GM18909 (cell line): ENCODE measurements around the gene BAZ2B.
"Not testable (repeated sequence)": the region's sequence is repeated elsewhere in the genome, so short reads cannot be mapped to it uniquely, and the experiment has no call there.

Experiments
- ATAC-seq: cut with Tn5 transposase; IDR thresholded peaks from one replicate; pipeline ENCODE4 v1.9.1; 2021; ENCODE audit warnings: mild to moderate bottlenecking; ENCODE audit not compliant: unreplicated experiment, poor library complexity

Gene BAZ2B, protein sequence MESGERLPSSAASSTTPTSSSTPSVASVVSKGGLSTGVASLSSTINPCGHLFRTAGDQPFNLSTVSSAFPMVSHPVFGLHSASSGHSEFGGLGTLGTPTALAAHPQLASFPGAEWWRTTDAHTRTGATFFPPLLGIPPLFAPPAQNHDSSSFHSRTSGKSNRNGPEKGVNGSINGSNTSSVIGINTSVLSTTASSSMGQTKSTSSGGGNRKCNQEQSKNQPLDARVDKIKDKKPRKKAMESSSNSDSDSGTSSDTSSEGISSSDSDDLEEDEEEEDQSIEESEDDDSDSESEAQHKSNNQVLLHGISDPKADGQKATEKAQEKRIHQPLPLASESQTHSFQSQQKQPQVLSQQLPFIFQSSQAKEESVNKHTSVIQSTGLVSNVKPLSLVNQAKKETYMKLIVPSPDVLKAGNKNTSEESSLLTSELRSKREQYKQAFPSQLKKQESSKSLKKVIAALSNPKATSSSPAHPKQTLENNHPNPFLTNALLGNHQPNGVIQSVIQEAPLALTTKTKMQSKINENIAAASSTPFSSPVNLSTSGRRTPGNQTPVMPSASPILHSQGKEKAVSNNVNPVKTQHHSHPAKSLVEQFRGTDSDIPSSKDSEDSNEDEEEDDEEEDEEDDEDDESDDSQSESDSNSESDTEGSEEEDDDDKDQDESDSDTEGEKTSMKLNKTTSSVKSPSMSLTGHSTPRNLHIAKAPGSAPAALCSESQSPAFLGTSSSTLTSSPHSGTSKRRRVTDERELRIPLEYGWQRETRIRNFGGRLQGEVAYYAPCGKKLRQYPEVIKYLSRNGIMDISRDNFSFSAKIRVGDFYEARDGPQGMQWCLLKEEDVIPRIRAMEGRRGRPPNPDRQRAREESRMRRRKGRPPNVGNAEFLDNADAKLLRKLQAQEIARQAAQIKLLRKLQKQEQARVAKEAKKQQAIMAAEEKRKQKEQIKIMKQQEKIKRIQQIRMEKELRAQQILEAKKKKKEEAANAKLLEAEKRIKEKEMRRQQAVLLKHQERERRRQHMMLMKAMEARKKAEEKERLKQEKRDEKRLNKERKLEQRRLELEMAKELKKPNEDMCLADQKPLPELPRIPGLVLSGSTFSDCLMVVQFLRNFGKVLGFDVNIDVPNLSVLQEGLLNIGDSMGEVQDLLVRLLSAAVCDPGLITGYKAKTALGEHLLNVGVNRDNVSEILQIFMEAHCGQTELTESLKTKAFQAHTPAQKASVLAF (N-terminal part only)

DNA sequence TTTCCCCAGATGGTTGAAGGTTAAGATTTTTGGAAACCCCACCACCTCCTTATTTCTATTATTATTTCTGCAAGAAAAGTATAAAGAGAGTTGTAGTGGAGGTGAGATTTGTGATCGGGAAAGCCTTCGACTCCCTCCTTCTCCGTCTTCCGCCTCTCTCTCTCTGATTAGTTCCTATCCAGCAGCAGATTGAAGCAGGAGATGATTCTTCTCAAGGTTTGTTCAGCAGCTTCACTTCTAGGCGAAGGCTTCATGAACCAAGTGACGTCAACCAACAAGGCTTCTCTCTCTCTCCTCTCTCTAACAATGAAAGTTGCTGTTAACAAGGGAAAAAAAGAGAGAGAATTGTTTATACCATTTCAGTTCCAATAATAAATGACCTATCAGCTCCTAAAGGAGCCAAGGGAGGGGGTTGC lies at the start of gene BAZ2B:
BAZ2B (minus strand) TSS at position 263 of the 416 bp plus-strand sequence. CDS start 137,829 bp downstream, outside the sequence.
- peak; percentile 28 for ATAC-seq

DNA sequence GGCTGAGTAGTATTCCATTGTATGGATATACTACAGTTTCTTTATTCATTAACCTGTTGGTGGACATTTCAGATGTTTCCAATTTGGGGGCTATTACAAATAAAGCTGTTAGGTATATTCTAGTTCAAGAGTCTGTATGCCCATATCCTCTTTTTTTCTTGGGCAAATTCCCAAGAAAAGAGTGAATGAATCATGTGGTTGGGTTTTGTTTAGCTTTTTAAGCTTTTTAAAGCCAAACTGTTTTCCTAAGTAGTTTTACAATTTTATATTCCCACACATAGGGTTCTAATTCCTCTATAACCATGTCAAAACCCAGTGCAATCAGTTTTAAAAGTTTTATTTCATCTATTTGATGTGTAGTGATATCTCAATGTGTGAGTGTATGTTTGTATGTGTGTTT lies 44.9 kb upstream of the BAZ2B start:
- ATAC-seq, result no peak

DNA sequence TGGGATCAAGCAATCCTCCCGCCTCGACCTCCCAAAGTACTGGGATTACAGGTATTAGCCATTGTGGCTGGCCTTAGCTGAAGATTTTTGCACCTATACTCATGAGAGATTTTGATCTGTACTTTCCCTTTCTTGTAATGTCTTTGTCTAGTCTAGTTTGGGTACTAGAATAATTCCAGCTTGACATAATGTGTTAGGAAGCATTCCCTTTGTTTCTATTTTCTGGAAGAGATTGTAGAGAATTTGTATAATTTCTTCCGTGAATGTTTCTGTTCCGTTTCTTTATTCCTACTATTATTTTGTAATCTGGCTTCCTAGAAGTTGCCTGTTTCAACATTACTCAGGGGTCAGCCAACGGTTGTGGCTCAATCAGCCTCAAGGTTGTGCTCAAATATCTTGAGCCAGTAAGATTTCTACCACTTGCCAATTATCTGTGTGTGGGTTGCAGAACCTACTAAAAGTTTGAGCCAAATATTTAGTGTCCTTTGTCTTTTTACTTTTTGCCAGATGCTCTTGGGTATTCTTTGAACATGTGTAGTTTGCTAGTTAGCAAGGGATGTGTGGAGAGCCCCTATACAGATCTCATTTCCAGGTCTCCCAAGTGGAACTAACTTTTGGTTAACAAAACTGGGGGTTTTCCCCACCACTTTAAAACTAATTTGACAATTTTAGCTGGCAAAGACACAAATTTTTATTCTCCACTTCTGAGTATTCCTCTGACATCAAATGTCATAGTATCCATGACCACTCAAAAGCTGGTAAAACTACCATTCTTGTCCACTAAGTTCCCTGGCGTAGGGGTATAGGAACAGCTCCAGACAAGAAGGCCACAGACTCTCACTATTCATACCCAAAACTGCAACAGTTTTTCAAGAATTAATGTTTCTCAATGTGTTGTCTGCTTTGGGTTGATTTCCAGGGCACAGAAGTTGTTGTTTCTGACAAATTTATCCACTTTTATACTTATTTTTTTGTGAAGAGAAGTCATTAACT lies 42.8 kb upstream of the BAZ2B start:
- ATAC-seq, result no peak

- no peak for ATAC-seq
Measured at GRCh38 chr2:159653962-159654361, 37.6 kb upstream of the BAZ2B start.

DNA sequence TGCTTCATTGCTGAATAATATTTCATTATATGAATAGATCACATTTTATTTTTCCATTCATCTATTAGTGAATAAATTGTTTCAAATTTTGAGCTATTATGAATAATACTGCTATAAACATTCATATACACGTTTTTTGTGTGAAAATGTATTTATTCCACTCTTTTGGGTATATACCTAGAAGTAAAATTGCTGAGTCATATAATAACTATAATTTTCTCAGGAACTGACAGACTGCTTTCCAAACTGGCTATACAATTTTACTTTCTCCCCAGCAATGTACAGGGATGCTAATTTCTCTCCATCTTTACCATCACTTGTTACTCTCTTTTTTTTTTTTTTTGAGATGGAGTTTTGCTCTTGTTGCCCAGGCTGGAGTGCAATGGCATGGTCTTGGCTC lies 35.5 kb upstream of the BAZ2B start:
- ATAC-seq, result no peak

GRCh38 chr2:159650574-159650973 lies 34.2 kb upstream of the BAZ2B start:
- no peak for ATAC-seq

DNA sequence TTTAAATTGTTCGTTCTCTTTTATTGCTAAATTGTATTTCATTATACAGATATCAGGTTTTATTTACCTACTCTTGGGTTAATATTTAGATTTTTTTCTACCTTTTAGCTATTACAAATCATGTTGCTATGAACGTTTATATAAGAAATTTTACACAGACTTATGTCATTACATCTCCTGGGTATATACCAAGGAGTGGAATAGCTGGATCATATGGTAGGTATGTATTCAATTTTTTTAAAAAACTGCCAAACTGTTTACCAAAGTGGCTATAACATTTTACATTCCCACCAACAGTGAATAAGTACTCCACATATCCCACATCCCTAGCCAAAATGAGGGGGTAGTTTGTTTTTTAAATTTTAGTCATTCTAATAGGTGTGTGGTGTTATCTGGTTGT lies 32.3 kb upstream of the BAZ2B start:
- ATAC-seq, result no peak

DNA sequence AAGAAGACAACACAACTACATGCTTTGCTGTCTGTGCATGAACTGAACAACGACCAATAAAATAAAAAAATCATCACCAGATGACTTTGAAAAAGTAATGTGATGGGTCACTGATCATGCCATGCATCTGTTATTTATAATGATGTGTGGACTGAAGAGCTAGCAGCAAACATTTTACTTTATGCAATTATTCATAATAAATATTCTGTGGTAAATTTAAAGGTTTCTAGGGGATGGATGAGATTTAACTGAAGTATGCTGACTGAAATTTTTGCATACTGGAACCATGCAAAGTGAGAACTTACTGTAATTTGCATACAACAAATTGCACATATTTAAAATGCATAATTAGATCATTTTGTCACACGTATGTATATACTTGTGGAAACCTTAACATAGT lies 31.3 kb upstream of the BAZ2B start:
- no peak for ATAC-seq

- ATAC-seq, result no peak
Measured at GRCh38 chr2:159640176-159640575, 23.8 kb upstream of the BAZ2B start.

DNA sequence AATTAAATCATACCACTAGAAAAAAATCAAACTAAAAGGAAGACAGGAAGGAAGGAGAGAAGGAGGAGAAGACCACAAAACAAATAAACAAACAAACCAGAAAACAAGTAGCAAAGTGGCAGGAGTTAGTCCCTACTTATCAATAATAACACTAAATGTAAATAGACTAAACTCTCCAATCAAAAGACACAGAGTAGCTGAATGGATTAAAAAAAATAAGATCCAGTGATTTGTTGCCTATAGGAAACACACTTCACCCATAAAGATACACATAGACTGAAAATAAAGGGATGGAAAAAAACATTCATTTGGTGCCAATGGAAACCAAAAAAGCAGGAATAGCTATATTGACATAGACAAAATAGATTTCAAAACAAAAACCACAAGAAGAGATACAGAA lies 23.4 kb upstream of the BAZ2B start:
- no peak for ATAC-seq

- no peak for ATAC-seq
Measured at GRCh38 chr2:159639071-159639470, 22.7 kb upstream of the BAZ2B start.

- no peak for ATAC-seq
Measured at GRCh38 chr2:159637988-159638501, 21.7 kb upstream of the BAZ2B start.

DNA sequence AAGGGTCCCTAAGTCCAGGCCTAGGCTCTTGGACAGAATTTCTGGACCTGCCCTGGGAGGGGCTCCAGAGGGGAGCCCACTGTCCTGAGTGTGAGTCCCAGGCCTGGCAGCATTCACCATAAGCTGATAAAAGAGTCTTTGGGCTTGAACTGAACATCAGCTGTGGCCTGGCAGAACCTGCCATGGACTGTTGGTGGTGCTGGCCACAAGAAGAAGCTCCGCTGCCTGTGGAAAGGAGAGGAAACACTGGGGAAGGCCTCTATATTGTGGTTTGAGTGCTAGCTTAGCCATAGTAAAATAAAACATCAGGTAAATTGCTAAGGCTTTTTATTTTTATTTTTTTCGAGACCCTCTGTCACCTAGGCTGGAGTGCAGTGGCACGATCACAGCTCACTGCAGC lies 20.9 kb upstream of the BAZ2B start:
- no peak for ATAC-seq

- ATAC-seq, result no peak
Measured at GRCh38 chr2:159635006-159635789, 18.9 kb upstream of the BAZ2B start.

DNA sequence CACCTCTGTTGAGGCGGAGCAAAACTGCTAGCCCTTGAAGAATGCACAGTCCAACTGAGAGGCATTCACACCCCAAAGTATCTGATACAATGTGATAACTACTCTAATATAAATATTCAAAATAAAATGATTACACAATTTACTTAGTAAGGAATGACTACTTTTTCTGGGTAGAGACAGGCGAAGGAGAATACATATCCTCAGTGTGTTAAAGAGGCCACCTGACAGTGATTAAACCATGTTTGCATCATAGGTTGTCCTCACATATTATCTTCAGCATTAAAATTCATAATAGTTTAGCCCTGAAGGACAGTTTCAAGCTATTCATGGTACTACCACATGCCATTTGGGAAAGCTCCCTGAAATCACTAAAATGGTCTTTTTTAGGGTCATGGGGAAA lies 16.9 kb upstream of the BAZ2B start:
- no peak for ATAC-seq

- ATAC-seq, result not testable (repeated sequence)
Measured at GRCh38 chr2:159625628-159626027, 9.3 kb upstream of the BAZ2B start.

DNA sequence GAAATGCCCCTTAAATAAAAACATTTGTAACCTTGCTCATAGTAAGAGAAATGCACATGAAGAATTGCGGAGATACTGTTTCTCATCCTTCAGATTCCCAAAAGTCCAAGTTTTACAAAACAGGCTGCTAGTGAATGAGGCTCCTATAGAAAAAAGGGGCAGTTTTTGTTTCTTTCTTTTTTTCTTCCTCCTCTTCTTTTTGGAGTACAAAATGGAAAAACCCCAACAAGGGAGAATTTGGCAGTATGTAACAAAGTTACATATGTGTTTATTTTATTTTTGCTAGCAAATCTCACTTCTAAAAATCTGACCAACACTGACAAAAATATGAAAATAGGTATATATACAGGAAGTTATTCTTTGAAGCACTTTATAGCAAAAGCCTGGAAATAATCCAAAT lies 7.1 kb upstream of the BAZ2B start:
- ATAC-seq, result no peak

DNA sequence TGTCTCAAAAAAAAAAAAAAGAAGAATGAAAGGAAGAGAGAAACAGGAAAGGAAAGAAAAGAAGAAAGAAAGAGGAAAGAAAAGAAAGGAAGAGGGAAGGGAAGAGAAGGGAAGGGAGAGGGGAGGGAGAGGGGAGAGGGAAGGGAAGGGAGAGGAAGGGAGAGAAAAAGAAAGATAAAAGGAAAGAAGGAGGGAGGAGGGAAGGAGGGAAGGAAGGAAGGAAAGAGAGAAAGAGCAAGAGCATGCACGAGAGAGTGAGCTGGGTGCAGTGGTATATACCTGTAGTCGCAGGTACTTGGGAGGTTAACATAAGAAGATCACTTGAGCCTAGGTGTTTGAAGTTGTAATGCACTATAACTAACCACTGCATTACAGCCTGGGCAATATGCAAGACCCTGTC lies 6.6 kb upstream of the BAZ2B start:
- ATAC-seq, result no peak

GRCh38 chr2:159620796-159621195 lies 4.4 kb upstream of the BAZ2B start:
- no peak for ATAC-seq
